HEK293 (cell line): Measurements from ENCODE around the gene ANO8.
A peak's percentile ranks its signal among the peaks of the same experiment; 100 is the strongest.

Experiments
- CTCF ChIA-PET: fragments of 350-600 bp; formaldehyde crosslinking; extraction: SDS; loops from one replicate; lab custom pipeline; 2021; ENCODE audit warnings: antibody characterized with exemption; lab: Yijun Ruan, JAX
- POLR2A ChIA-PET: fragments of 300-600 bp; formaldehyde crosslinking; extraction: SDS; loops from one replicate; lab custom pipeline; 2020; ENCODE audit warnings: antibody characterized with exemption, inconsistent platforms; lab: Yijun Ruan, JAX
- H3K27ac ChIP-seq: fragments of 200-500 bp; sonication (Bioruptor generic); 2 replicates; pipeline ENCODE4 v1.5.1; 2014; ENCODE audit warnings: low read depth, low read length, control low read depth, inconsistent platforms; ENCODE audit errors: extremely low read depth
- H3K36me3 ChIP-seq, 2 experiments: fragments of 200-500 bp in 1 of 2; sonication (Bioruptor generic) in 1 of 2; 1 replicate in 1 of 2; 2 replicates in 1 of 2; pipeline ENCODE4 v1.5.1; 2014 to 2017; ENCODE audit warnings: inconsistent platforms in 2 of 2, low read length in 2 of 2; ENCODE audit not compliant: control insufficient read depth in 2 of 2, insufficient read depth in 1 of 2
- H3K4me1 ChIP-seq: fragments of 200-500 bp; sonication (Bioruptor generic); 2 replicates; pipeline ENCODE4 v1.5.1; 2014; ENCODE audit warnings: mild to moderate bottlenecking, low read length, inconsistent platforms; ENCODE audit not compliant: control insufficient read depth, insufficient read depth
- H3K4me3 ChIP-seq: 2 replicates; pipeline ENCODE4 v1.5.1; 2011; ENCODE audit warnings: low read depth, mild to moderate bottlenecking, control low read depth, low read length, moderate library complexity
- H3K9me3 ChIP-seq: fragments of 200-500 bp; sonication (Bioruptor generic); 2 replicates; pipeline ENCODE4 v1.5.1; 2014; ENCODE audit warnings: low read depth, low read length, inconsistent platforms; ENCODE audit not compliant: control insufficient read depth, insufficient read depth
- EGR2 ChIP-seq: fragments of 450-650 bp; formaldehyde crosslinking; IDR thresholded peaks from 2 replicates; pipeline ENCODE4 v1.5.1; 2016; ENCODE audit warnings: low read depth, missing biosample characterization, missing genetic modification characterization
- GLIS2 ChIP-seq: fragments of 450-650 bp; formaldehyde crosslinking; IDR thresholded peaks from 2 replicates; pipeline ENCODE4 v1.5.1; 2016; ENCODE audit warnings: missing biosample characterization, missing genetic modification characterization
- IKZF3 ChIP-seq: fragments of 450-650 bp; IDR thresholded peaks from 2 replicates; pipeline ENCODE4 v1.5.0; 2018; ENCODE audit warnings: missing biosample characterization, mild to moderate bottlenecking, missing genetic modification characterization, moderate library complexity
- KLF7 ChIP-seq: fragments of 450-650 bp; formaldehyde crosslinking; IDR thresholded peaks from 2 replicates; pipeline ENCODE4 v1.5.1; 2016; ENCODE audit warnings: missing biosample characterization, missing genetic modification characterization, borderline replicate concordance
- ZBTB11 ChIP-seq: fragments of 450-650 bp; formaldehyde crosslinking; conservative IDR thresholded peaks from 2 replicates; pipeline ENCODE4 v1.5.1; 2016; ENCODE audit warnings: low read depth, missing biosample characterization, missing genetic modification characterization
- ZBTB7A ChIP-seq: fragments of 450-650 bp; formaldehyde crosslinking; IDR thresholded peaks from 2 replicates; pipeline ENCODE4 v1.5.1; 2016; ENCODE audit warnings: low read depth, missing biosample characterization, missing genetic modification characterization
- ZIC2 ChIP-seq: fragments of 450-650 bp; formaldehyde crosslinking; IDR thresholded peaks from 2 replicates; pipeline ENCODE4 v1.5.1; 2016; ENCODE audit warnings: missing biosample characterization, missing genetic modification characterization
- ZNF112 ChIP-seq: fragments of 450-650 bp; formaldehyde crosslinking; IDR thresholded peaks from 2 replicates; pipeline ENCODE4 v1.5.0; 2017; ENCODE audit warnings: missing biosample characterization, missing genetic modification characterization
- ZNF19 ChIP-seq: fragments of 450-650 bp; formaldehyde crosslinking; IDR thresholded peaks from 2 replicates; pipeline ENCODE4; 2016; ENCODE audit warnings: missing biosample characterization, missing genetic modification characterization, low read depth
- ZNF239 ChIP-seq: fragments of 450-650 bp; formaldehyde crosslinking; IDR thresholded peaks from 2 replicates; pipeline ENCODE4 v1.5.1; 2016; ENCODE audit warnings: missing biosample characterization, missing genetic modification characterization
- ZNF280C ChIP-seq: fragments of 450-650 bp; formaldehyde crosslinking; IDR thresholded peaks from 2 replicates; pipeline ENCODE4 v1.5.1; 2016; ENCODE audit warnings: missing biosample characterization, missing genetic modification characterization
- ZNF366 ChIP-seq: fragments of 450-650 bp; formaldehyde crosslinking; conservative IDR thresholded peaks from 2 replicates; pipeline ENCODE4 v1.5.1; 2016; ENCODE audit warnings: missing biosample characterization, missing genetic modification characterization
- ZNF391 ChIP-seq: fragments of 450-650 bp; formaldehyde crosslinking; IDR thresholded peaks from 2 replicates; pipeline ENCODE4 v1.5.1; 2016; ENCODE audit warnings: low read depth, missing biosample characterization, missing genetic modification characterization, borderline replicate concordance
- ZNF510 ChIP-seq: fragments of 450-650 bp; formaldehyde crosslinking; IDR thresholded peaks from 2 replicates; pipeline ENCODE4 v1.5.1; 2018; ENCODE audit warnings: mild to moderate bottlenecking, missing genetic modification characterization, missing biosample characterization; ENCODE audit not compliant: insufficient replicate concordance
- ZNF548 ChIP-seq: fragments of 450-650 bp; formaldehyde crosslinking; IDR thresholded peaks from 2 replicates; pipeline ENCODE4 v1.5.1; 2016; ENCODE audit warnings: missing biosample characterization, missing genetic modification characterization
- ZNF558 ChIP-seq: fragments of 450-650 bp; formaldehyde crosslinking; IDR thresholded peaks from 2 replicates; pipeline ENCODE4 v1.5.1; 2016; ENCODE audit warnings: missing biosample characterization, missing genetic modification characterization
- ZNF645 ChIP-seq: fragments of 450-650 bp; formaldehyde crosslinking; IDR thresholded peaks from 2 replicates; pipeline ENCODE4; 2016; ENCODE audit warnings: missing biosample characterization, missing genetic modification characterization
- ZNF692 ChIP-seq: fragments of 450-650 bp; formaldehyde crosslinking; IDR thresholded peaks from 2 replicates; pipeline ENCODE4 v1.5.1; 2016; ENCODE audit warnings: missing biosample characterization, missing genetic modification characterization
- ZSCAN16 ChIP-seq: fragments of 450-650 bp; formaldehyde crosslinking; IDR thresholded peaks from 2 replicates; pipeline ENCODE4 v1.5.1; 2016; ENCODE audit warnings: missing biosample characterization, missing genetic modification characterization
- ZSCAN30 ChIP-seq: fragments of 450-650 bp; IDR thresholded peaks from 2 replicates; pipeline ENCODE4 v1.5.1; 2018; ENCODE audit warnings: missing biosample characterization, mild to moderate bottlenecking, missing genetic modification characterization, moderate library complexity
- TF ChIP-seq, protein P1 (sequence below): fragments of 450-650 bp; formaldehyde crosslinking; IDR thresholded peaks from 2 replicates; pipeline ENCODE4 v1.5.1; 2016; ENCODE audit warnings: missing biosample characterization, missing genetic modification characterization
- TF ChIP-seq, protein P2 (sequence below): sonication (generic); formaldehyde crosslinking; IDR thresholded peaks from 2 replicates; pipeline ENCODE4 v1.8.1; 2022; ENCODE audit warnings: mild to moderate bottlenecking, moderate library complexity, missing genetic modification reagents
- TF ChIP-seq, protein P3 (sequence below): fragments of 450-650 bp; formaldehyde crosslinking; IDR thresholded peaks from 2 replicates; pipeline ENCODE4 v1.5.1; 2016; ENCODE audit warnings: missing biosample characterization, missing genetic modification characterization, low read depth

The ANO8 gene

DNA sequence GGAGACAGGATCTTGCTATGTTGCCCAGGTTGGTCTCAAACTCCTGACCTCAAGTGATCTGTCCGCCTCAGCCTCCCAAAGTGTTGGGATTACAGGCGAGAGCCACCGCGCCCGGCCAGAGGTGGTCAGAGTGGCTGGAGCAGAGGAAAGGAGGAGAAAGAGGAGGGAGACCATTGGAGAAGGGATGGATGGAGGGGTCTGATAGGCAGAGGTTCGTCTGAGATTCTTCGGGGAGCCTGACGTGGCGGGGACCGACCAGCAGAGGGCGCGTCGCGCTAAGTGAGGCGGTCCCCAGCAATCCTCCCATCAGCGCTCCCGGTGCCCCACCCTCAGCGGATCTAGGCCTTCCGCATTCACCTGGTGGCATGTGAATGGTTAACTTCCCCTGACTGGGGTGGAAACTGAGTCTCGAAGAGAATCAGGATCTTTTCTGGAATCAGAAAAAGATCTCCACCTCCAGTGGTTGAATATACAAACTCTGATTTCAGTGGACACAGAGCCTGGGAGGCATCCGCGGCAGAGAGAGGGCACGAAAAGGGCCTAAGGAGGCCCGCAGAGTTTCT lies 11.5 kb upstream of the ANO8 start:
- H3K9me3 ChIP-seq, result no peaks in the 10 kb centered on the region
- CTCF ChIA-PET, result interaction anchor here (0.7 to 2.2 kb wide), 12 partner anchors 10 to 631 kb away, joined by 3 to 17 read pairs (median 4); no protein-coding TSS in a partner anchor
- POLR2A ChIA-PET, result interaction anchor here (0.6 to 1.3 kb wide), 3 partner anchors 18 to 313 kb away, joined by 4 to 6 read pairs (median 5); partner anchors contain the start of gene DDA1
- no peak overlapping the region for H3K27ac ChIP-seq
- no peak overlapping the region for H3K4me3 ChIP-seq
- peaks cover 0 to 9% of the 10 kb centered on the region in 2 experiments; a peak in 2 of 3 replicates for H3K36me3 ChIP-seq
- H3K4me1 ChIP-seq, result no peaks in the 10 kb centered on the region
- TF ChIP-seq KLF7 (tag by site-specific recombination), result no peak
- TF ChIP-seq ZNF692 (tag by site-specific recombination), result 0 out of 2 replicates have a peak, but pooled peaks have one; percentile 24
- no peak for TF ChIP-seq ZNF510 (tag by site-specific recombination)
- TF ChIP-seq ZNF239, result no peak
- TF ChIP-seq ZIC2 (tag by site-specific recombination), result no peak
- TF ChIP-seq, protein P1, sequence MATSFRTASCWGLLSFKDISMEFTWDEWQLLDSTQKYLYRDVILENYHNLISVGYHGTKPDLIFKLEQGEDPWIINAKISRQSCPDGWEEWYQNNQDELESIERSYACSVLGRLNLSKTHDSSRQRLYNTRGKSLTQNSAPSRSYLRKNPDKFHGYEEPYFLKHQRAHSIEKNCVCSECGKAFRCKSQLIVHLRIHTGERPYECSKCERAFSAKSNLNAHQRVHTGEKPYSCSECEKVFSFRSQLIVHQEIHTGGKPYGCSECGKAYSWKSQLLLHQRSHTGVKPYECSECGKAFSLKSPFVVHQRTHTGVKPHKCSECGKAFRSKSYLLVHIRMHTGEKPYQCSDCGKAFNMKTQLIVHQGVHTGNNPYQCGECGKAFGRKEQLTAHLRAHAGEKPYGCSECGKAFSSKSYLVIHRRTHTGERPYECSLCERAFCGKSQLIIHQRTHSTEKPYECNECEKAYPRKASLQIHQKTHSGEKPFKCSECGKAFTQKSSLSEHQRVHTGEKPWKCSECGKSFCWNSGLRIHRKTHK (tag by site-specific recombination), result no peak
- no peak for TF ChIP-seq ZNF19 (tag by site-specific recombination)
- TF ChIP-seq ZBTB7A (tag by site-specific recombination), result no peak
- TF ChIP-seq EGR2 (tag by site-specific recombination), result no peak
- no peak for TF ChIP-seq ZNF280C (tag by site-specific recombination)
- TF ChIP-seq IKZF3 (tag by site-specific recombination), result no peak
- TF ChIP-seq ZNF645, result no peak
- no peak for TF ChIP-seq ZNF548 (tag by site-specific recombination)
- TF ChIP-seq, protein P2, sequence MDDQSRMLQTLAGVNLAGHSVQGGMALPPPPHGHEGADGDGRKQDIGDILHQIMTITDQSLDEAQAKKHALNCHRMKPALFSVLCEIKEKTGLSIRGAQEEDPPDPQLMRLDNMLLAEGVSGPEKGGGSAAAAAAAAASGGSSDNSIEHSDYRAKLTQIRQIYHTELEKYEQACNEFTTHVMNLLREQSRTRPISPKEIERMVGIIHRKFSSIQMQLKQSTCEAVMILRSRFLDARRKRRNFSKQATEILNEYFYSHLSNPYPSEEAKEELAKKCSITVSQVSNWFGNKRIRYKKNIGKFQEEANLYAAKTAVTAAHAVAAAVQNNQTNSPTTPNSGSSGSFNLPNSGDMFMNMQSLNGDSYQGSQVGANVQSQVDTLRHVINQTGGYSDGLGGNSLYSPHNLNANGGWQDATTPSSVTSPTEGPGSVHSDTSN (CRISPR knock-in tag), result no peak
- TF ChIP-seq, protein P3, sequence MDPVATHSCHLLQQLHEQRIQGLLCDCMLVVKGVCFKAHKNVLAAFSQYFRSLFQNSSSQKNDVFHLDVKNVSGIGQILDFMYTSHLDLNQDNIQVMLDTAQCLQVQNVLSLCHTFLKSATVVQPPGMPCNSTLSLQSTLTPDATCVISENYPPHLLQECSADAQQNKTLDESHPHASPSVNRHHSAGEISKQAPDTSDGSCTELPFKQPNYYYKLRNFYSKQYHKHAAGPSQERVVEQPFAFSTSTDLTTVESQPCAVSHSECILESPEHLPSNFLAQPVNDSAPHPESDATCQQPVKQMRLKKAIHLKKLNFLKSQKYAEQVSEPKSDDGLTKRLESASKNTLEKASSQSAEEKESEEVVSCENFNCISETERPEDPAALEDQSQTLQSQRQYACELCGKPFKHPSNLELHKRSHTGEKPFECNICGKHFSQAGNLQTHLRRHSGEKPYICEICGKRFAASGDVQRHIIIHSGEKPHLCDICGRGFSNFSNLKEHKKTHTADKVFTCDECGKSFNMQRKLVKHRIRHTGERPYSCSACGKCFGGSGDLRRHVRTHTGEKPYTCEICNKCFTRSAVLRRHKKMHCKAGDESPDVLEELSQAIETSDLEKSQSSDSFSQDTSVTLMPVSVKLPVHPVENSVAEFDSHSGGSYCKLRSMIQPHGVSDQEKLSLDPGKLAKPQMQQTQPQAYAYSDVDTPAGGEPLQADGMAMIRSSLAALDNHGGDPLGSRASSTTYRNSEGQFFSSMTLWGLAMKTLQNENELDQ, result no peak
- 0 out of 2 replicates have a peak, but pooled peaks have one; percentile 14 for TF ChIP-seq ZBTB11
- TF ChIP-seq ZNF558 (tag by site-specific recombination), result no peak
- TF ChIP-seq ZSCAN16 (tag by site-specific recombination), result no peak
- peak; percentile 50 for TF ChIP-seq GLIS2 (tag by site-specific recombination)
- TF ChIP-seq ZNF391, result no peak
- TF ChIP-seq ZSCAN30 (tag by site-specific recombination), result no peak; the same call in 1 of the 2 replicates
- TF ChIP-seq ZNF112 (tag by site-specific recombination), result no peak
- TF ChIP-seq ZNF366 (tag by site-specific recombination), result peak; percentile 78
